Breast epithelium (tissue), 3 donors: ENCODE data around the gene SCAMP5.

Experiments used
- CTCF ChIP-seq, 3 donors: fragments of 450-650 bp; IDR thresholded peaks; one replicate each; pipeline ENCODE4 v1.5.1; 2016 to 2017; ENCODE audit warnings: antibody characterized with exemption in 3 of 3, mild to moderate bottlenecking in 3 of 3, moderate library complexity in 3 of 3
- POLR2A ChIP-seq: fragments of 450-650 bp; IDR thresholded peaks from one replicate; pipeline ENCODE4 v1.6.1; 2016; ENCODE audit warnings: antibody characterized with exemption, mild to moderate bottlenecking, moderate library complexity

GRCh38 chr15:74961616-74962015 is 33.7 kb upstream of the SCAMP5 start:
- TF ChIP-seq CTCF (IDR thresholded peaks at IDR 0.05) (no peak), POLR2A (no peak)
